Loucy (cell line): Measurements from ENCODE around the gene WDR45B.

Experiments used
- CTCF ChIP-seq: fragments of 200-600 bp; sonication (generic); conservative IDR thresholded peaks from 2 replicates; pipeline ENCODE4 v1.5.1; 2014; ENCODE audit warnings: mild to moderate bottlenecking, antibody characterized with exemption, low read length
- EZH2phosphoT487 ChIP-seq: fragments of 200-600 bp; IDR thresholded peaks from 2 replicates; pipeline ENCODE4 v1.6.1; 2018; ENCODE audit warnings: antibody characterized with exemption, mild to moderate bottlenecking, moderate library complexity, borderline replicate concordance

GRCh38 chr17:82664701-82665182 lies 16.5 kb upstream of the WDR45B start:
- TF ChIP-seq CTCF (no peak), EZH2phosphoT487 (no peak)
